Gastroesophageal sphincter (tissue), 4 donors: ENCODE results near the gene RADX. TPM values are rescaled to one million over a fixed set of nuclear protein-coding genes. Genes with fewer than 3 reads are reported as not detected.

Experiments
- ATAC-seq: fragments of 150-250 bp; one replicate; pipeline ENCODE4 v1.9.1; 2016; ENCODE audit warnings: mild to moderate bottlenecking, moderate library complexity
- H3K27ac ChIP-seq, 4 donors: fragments of 200-600 bp; sonication (generic) in 3 of 4; 1 replicate in 3 of 4; 2 replicates in 1 of 4; pipeline ENCODE4 v1.5.1; 2016 to 2019
- H3K27me3 ChIP-seq: fragments of 200-600 bp; sonication (generic); one replicate; pipeline ENCODE4 v1.5.1; 2019
- H3K36me3 ChIP-seq, 2 donors: fragments of 200-600 bp; sonication (generic); one replicate each; pipeline ENCODE4 v1.5.1; 2019; ENCODE audit warnings: control low read depth in 1 of 2
- H3K4me1 ChIP-seq, 3 donors: fragments of 200-600 bp; sonication (generic); 1 replicate in 2 of 3; 2 replicates in 1 of 3; pipeline ENCODE4 v1.5.1; 2016 to 2019; ENCODE audit warnings: control low read depth in 2 of 3
- H3K4me3 ChIP-seq, 2 donors: fragments of 200-600 bp; sonication (generic); one replicate each; pipeline ENCODE4 v1.5.1; 2019; ENCODE audit warnings: mild to moderate bottlenecking in 1 of 2, moderate library complexity in 1 of 2
- H3K9me3 ChIP-seq, 3 donors: fragments of 200-600 bp; sonication (generic); one replicate each; pipeline ENCODE4 v1.5.1; 2017 to 2019; ENCODE audit warnings: control low read depth in 2 of 3
- CTCF ChIP-seq, 4 experiments: fragments of 200-600 bp in 2 of 4; fragments of 450-650 bp in 2 of 4; sonication (generic) in 1 of 4; IDR thresholded peaks; one replicate each; pipeline ENCODE4 v1.5.1; 2017 to 2019; ENCODE audit warnings: antibody characterized with exemption in 4 of 4, mild to moderate bottlenecking in 2 of 4, moderate library complexity in 2 of 4
- EP300 ChIP-seq: sonication (generic); formaldehyde crosslinking; IDR thresholded peaks from one replicate; pipeline ENCODE4 v1.6.1; 2017; ENCODE audit warnings: antibody characterized with exemption, mild to moderate bottlenecking
- POLR2A ChIP-seq, 2 donors: fragments of 450-650 bp; IDR thresholded peaks; one replicate each; pipeline ENCODE4 v1.6.1; 2017; ENCODE audit warnings: antibody characterized with exemption in 2 of 2, mild to moderate bottlenecking in 2 of 2, moderate library complexity in 1 of 2
- POLR2AphosphoS5 ChIP-seq: sonication (generic); formaldehyde crosslinking; IDR thresholded peaks from one replicate; pipeline ENCODE4 v1.6.1; 2017; ENCODE audit warnings: antibody characterized with exemption
- WGBS, 2 donors: methylation state at CpG; one replicate each; pipeline ENCODE4 v1.1.5; 2018; ENCODE audit warnings: low coverage in 1 of 2; 5-methylcytosine and 5-hydroxymethylcytosine counted together
- total RNA-seq, 4 donors: library from RNA; depleted of rRNA; stranded (reverse); fragments of >200 nt; gene quantifications; one replicate each; pipeline ENCODE4 v1.1.0, GENCODE V29; 2016

Gene RADX
- total RNA-seq, 4 donors from 2014 or later = 0.62 to 2.4 (median 0.86) TPM

GRCh38 chrX:106702636-106703035 lies 90.9 kb downstream of the RADX start:
- no peaks in the 10 kb centered on the region for H3K27me3 ChIP-seq
- no peak for TF ChIP-seq EP300
- no peak for TF ChIP-seq POLR2AphosphoS5
- TF ChIP-seq CTCF (IDR thresholded peaks at IDR 0.05) = no peak
- no peak for TF ChIP-seq POLR2A (IDR thresholded peaks at IDR 0.05)
- no peak overlapping the region for H3K4me3 ChIP-seq
- 57 to 60% methylated on average over 1 of the region's 1 CpG for WGBS, 2 donors
- H3K9me3 ChIP-seq = no peaks in the 10 kb centered on the region
- no peaks in the 10 kb centered on the region for H3K4me1 ChIP-seq
- no peak overlapping the region for H3K27ac ChIP-seq
- no peak for ATAC-seq
- H3K36me3 ChIP-seq = no peaks in the 10 kb centered on the region

GRCh38 chrX:106706466-106706865 lies 94.7 kb downstream of the RADX start:
- no peaks in the 10 kb centered on the region for H3K4me1 ChIP-seq
- H3K4me3 ChIP-seq = no peak overlapping the region
- H3K9me3 ChIP-seq = no peaks in the 10 kb centered on the region
- no peaks in the 10 kb centered on the region for H3K27me3 ChIP-seq
- WGBS, 2 donors = 94 to 100% methylated on average over 3 of the region's 3 CpGs
- TF ChIP-seq POLR2AphosphoS5 (no peak), POLR2A (IDR thresholded peaks at IDR 0.05) (no peak), CTCF (IDR thresholded peaks at IDR 0.05) (no peak), EP300 (no peak)
- H3K36me3 ChIP-seq = no peaks in the 10 kb centered on the region
- no peak for ATAC-seq
- H3K27ac ChIP-seq = no peak overlapping the region

- TF ChIP-seq CTCF (IDR thresholded peaks at IDR 0.05) (no peak), POLR2AphosphoS5 (no peak), EP300 (no peak), POLR2A (IDR thresholded peaks at IDR 0.05) (no peak)
Observed at GRCh38 chrX:106707771-106708454, 96.1 kb downstream of the RADX start.

GRCh38 chrX:106710771-106711170 lies 99.0 kb downstream of the RADX start:
- Histone ChIP-seq H3K27ac (no peak overlapping the region), H3K36me3 (no peaks in the 10 kb centered on the region), H3K4me3 (no peak overlapping the region), H3K9me3 (no peaks in the 10 kb centered on the region), H3K4me1 (no peaks in the 10 kb centered on the region), H3K27me3 (no peaks in the 10 kb centered on the region)
- no peak for ATAC-seq
- TF ChIP-seq EP300 (no peak), POLR2AphosphoS5 (no peak), POLR2A (IDR thresholded peaks at IDR 0.05) (no peak), CTCF (IDR thresholded peaks at IDR 0.05) (no peak)

More at GRCh38 chrX:106707771-106708454, 96.1 kb downstream of the RADX start:
- H3K4me1 ChIP-seq = no peaks in the 10 kb centered on the region
- WGBS, 2 donors = 4 to 27% methylated on average over 3 of the region's 3 CpGs
- no peak for ATAC-seq
- H3K36me3 ChIP-seq = no peaks in the 10 kb centered on the region
- no peak overlapping the region for H3K4me3 ChIP-seq
- H3K27ac ChIP-seq = no peak overlapping the region
- no peaks in the 10 kb centered on the region for H3K9me3 ChIP-seq
- no peaks in the 10 kb centered on the region for H3K27me3 ChIP-seq

- Histone ChIP-seq H3K36me3 (no peaks in the 10 kb centered on the region), H3K27ac (no peak overlapping the region), H3K27me3 (no peaks in the 10 kb centered on the region), H3K4me3 (no peak overlapping the region), H3K4me1 (no peaks in the 10 kb centered on the region), H3K9me3 (no peaks in the 10 kb centered on the region)
- TF ChIP-seq EP300 = no peak
- TF ChIP-seq CTCF (IDR thresholded peaks at IDR 0.05) = no peak
- no peak for TF ChIP-seq POLR2A (IDR thresholded peaks at IDR 0.05)
- TF ChIP-seq POLR2AphosphoS5 = no peak
- 57 to 71% methylated on average over 2 to 4 of the region's 4 CpGs for WGBS, 2 donors
- ATAC-seq = no peak
Observed at GRCh38 chrX:106711375-106711774, 99.6 kb downstream of the RADX start.
